ENCODE data around the gene MCRIP2.
A peak's percentile ranks its signal among the peaks of the same experiment; 100 is the strongest.
"Not testable (repeated sequence)": the region's sequence is repeated elsewhere in the genome, so short reads cannot be mapped to it uniquely, and the experiment has no call there.

Gene MCRIP2

DNA sequence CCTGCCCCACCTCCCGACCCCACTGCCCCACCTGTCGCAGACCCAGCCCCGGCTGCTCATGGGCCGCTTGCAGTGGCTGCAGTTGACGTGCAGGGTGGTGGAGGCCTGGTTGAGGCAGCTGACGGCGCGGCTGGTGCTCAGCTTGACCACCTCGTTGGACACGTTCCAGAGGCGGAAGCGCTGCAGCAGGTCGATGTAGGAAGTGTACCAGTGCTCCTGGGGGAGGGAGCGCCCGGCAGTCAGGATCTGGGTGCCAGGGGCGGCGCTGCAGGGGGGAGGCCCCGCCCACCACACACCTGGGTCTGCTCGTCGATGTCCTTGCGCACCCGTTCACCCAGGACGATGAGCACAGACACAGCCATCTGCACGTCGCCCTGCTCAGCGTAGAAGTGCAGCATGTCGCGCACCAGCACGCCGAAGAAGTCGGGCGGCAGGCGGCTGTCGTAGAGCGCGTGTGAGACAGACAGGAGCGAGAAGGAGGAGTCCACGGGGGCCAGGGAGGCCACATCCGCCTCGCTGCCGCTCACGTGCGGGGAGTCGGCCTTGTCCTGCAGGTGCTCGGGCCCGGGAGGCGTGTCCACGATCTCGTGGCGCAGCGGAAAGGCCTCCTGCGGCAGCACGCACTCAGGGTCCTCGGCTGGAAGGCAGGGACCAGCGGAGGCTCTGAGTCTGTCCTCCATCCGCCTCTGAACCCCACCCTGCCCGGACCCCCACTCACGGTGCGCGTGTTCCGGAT, 43.5 kb downstream of the MCRIP2 start:
- TF ChIP-seq, protein P1, sequence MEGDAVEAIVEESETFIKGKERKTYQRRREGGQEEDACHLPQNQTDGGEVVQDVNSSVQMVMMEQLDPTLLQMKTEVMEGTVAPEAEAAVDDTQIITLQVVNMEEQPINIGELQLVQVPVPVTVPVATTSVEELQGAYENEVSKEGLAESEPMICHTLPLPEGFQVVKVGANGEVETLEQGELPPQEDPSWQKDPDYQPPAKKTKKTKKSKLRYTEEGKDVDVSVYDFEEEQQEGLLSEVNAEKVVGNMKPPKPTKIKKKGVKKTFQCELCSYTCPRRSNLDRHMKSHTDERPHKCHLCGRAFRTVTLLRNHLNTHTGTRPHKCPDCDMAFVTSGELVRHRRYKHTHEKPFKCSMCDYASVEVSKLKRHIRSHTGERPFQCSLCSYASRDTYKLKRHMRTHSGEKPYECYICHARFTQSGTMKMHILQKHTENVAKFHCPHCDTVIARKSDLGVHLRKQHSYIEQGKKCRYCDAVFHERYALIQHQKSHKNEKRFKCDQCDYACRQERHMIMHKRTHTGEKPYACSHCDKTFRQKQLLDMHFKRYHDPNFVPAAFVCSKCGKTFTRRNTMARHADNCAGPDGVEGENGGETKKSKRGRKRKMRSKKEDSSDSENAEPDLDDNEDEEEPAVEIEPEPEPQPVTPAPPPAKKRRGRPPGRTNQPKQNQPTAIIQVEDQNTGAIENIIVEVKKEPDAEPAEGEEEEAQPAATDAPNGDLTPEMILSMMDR (IDR thresholded peaks at IDR 0.05; ENCODE audit: low read depth, low read length, missing control alignments) = no peak
- no peak overlapping the region for H3K4me3 ChIP-seq (ENCODE audit: low read depth, low read length)
- in situ Hi-C loops (cut with HindIII; ENCODE audit: low sequenced_read_pairs) = no loop called here
- DNase-seq (ENCODE audit: low read depth) = no peak

DNA sequence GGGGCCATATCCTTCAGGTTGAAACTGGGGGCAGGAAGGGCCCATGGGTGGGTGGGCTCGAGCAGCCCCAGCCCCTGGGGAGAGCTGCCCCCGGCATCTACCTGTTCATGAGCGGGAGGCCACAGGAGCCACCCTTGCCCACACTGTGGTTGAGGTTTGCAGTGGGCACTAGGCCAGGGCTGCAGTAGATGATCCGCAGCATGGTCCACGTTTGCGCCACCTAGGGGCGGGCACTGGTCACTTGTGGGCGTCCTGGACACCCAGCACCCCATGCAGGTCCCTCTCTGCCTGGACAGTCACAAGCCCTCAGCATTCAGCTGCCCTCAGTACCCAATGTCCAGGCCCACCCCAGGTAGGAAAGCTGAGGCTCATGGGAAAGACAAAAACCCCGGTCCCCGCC, 44.3 kb downstream of the MCRIP2 start:
- in situ Hi-C loops (cut with HindIII; ENCODE audit: low sequenced_read_pairs) = no loop called here
- TF ChIP-seq, protein P1 (IDR thresholded peaks at IDR 0.05; ENCODE audit: low read depth, low read length, missing control alignments) = peak; percentile 47
- DNase-seq (ENCODE audit: low read depth) = no peak
- H3K4me3 ChIP-seq (ENCODE audit: low read depth, low read length) = no peak overlapping the region

DNA sequence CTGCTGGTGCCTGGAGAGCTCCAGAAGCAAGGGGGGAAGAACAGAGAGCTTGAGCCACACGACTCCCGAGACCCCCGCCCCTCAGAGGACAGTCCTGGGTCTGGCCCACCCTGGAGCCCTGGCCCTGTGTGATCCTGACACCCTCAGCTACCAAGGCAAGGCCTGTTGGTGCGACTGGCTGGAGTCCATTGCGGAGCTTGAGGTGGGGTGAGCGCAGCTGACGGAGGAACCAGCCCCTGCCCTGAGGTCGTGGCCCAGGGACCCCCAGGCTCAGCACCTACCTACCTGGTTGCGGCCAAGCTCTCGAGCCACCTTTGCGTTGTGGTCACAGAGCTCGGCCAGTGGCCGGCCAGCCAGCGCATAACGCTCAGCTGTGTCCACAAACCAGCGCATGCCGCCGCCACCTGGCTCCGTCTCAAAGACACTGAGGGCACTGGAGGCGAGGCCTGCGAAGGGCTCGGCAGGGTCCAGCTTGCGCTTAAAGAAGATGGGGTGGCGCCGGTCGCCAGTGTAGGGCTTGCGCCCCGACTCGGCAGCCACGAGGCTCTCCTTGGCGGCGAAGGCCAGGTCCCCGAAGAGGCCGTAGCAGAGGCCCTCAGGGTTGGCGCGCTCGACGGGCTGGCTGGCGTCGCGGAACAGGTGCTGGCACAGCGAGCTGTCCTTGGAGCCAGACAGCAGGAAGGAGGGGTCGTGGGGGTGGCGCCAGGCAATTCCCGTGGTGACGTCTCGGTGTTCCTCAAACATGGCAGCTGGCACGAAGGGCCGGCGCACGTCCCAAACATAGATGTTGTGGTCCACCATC, 45.0 kb downstream of the MCRIP2 start:
- H3K4me3 ChIP-seq (ENCODE audit: low read depth, low read length) = no peak overlapping the region
- no peak for DNase-seq (ENCODE audit: low read depth)
- in situ Hi-C loops (cut with HindIII; ENCODE audit: low sequenced_read_pairs) = no loop called here
- TF ChIP-seq, protein P1 (IDR thresholded peaks at IDR 0.05; ENCODE audit: low read depth, low read length, missing control alignments) = no peak

GRCh38 chr16:687499-687898, 45.9 kb downstream of the MCRIP2 start:
- TF ChIP-seq, protein P1 (IDR thresholded peaks at IDR 0.05; ENCODE audit: low read depth, low read length, missing control alignments) = no peak
- DNase-seq (ENCODE audit: low read depth) = no peak
- H3K4me3 ChIP-seq (ENCODE audit: low read depth, low read length) = no peak overlapping the region
- in situ Hi-C loops (cut with HindIII; ENCODE audit: low sequenced_read_pairs) = no loop called here

DNA sequence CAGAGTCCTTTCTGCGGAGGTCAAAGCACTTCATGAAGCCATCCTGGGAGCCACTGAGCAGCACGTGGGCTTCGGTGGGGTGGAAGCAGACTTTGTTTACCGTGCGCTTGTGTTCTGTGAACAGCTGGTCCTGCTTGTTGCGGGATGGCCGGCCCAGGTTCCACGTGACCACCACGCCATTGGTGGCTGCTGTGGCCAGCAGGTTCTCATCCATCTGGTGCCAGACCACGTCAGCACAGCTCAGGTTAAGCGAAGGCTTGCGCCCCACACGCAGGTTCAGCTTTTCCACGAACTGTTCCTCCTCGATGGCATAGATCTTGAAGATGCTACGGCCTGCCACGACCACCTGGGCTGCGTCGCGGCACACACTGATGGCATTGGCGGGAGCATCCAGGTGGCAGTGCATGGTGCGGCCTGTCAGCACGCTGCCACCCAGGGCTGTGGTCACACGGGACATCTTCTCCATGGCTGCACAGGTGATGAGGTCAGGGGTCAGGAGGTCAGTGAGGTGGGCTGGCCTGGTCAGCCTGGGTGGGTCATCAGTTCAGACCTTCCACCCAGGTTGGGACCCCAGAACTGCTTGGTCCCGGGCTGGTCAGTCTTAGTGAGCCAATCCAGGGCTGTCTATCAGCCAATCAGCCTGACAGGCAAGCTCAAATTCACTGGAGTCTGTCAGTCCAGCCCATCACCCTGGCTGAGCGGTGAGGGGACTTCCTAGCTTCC, 47.7 kb downstream of the MCRIP2 start:
- TF ChIP-seq, protein P1 (IDR thresholded peaks at IDR 0.05; ENCODE audit: low read depth, low read length, missing control alignments) = no peak
- no peak for DNase-seq (ENCODE audit: low read depth)
- H3K4me3 ChIP-seq (ENCODE audit: low read depth, low read length) = peak overlapping the region; percentile 87
- in situ Hi-C loops (cut with HindIII; ENCODE audit: low sequenced_read_pairs) = no loop called here

- DNase-seq (ENCODE audit: low read depth); in situ Hi-C loops (cut with HindIII; ENCODE audit: low sequenced_read_pairs); H3K4me3 ChIP-seq (ENCODE audit: low read depth, low read length): not testable (repeated sequence)
Measured at GRCh38 chr16:691242-691641, 49.6 kb downstream of the MCRIP2 start.
